AG08396 (cell line): ENCODE data around the gene DMKN.
"Not testable (repeated sequence)": the region's sequence is repeated elsewhere in the genome, so short reads cannot be mapped to it uniquely, and the experiment has no call there.

Source experiments
- DNase-seq: peaks from one replicate; pipeline ENCODE4 v3.0.0; 2012; ENCODE audit warnings: low spot score, mixed read lengths

Gene DMKN

DNA sequence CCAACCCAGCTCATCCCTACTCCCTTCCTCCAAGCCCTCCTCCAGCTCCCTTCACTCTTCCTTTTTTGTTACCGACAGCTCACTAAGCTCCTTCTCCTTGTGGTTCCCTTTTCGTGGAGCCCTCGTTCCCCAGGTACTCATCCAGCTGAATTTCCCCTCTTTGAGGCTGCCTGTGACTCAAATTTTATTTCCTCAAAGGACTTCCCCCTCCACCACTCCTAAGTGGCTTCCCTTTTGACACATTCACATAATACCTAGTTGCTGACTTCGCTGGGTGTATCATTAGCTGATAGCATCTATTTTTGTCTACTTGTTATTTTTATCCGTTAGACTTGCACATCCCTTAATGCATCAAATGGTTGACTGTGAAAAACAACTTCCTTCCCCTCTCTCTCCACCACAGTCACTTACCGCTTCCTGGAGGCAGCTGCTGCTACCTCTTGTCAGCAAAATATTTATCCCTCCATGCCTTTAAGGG lies 50.9 kb downstream of the DMKN start:
- no peak for DNase-seq

DNA sequence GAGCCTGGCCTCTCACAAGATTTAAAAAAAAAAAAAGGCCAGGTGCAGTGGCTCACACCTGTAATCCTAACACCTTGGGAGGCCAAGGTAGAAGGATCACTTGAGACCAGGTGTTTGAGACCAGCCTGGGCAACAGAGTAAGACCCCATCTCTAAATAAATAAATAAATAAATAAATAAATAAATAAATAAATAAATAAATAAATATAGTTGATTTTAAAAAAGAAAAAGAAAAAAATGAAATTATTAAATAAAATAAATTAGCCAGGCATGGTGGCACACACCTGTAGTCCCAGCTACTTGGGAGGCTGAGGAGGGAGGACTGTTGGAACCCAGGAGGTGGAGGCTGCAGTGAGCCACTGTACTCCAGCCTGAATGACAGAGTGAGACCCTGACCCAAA lies 51.7 kb downstream of the DMKN start:
- not testable (repeated sequence) for DNase-seq

DNA sequence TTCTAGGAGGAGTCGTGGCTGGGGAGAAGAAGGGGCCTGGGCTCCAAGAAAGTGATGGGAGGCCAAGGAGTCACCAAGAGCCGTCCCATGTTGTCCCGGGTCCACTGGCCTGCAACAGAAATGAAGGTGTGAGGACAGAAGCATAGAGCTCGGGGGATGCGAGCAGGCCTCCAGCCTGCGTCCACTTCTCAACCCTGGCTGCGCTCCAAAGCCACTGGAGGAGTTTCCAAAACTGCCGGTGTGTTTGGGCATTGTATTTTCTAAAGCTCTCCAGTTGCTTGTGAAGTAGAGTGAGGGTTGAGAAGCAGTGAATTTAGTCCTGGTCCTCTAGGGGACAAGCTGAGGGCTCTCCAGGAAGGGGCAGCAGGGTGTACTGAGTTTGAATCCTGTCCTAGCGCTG lies 52.4 kb downstream of the DMKN start:
- no peak for DNase-seq

DNA sequence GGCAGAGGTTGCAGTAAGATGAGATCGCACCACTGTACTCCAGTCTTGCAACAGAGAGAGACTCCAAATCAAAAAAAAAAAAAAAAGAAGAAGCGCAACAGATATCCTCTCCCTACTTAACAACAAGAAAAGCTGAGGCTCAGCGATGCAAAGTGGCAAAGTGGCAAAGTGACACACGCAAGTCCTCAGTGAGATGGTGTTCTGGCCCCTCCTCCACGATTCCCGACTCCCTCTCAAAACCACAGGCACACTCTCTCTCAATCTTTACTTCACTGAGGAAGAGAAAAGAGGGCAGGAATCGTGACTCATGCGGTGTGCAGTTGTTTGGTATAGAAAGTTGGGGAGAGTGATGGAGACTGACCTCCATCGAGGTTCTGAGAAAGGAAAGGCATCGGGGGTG lies 52.8 kb downstream of the DMKN start:
- DNase-seq: no peak

DNA sequence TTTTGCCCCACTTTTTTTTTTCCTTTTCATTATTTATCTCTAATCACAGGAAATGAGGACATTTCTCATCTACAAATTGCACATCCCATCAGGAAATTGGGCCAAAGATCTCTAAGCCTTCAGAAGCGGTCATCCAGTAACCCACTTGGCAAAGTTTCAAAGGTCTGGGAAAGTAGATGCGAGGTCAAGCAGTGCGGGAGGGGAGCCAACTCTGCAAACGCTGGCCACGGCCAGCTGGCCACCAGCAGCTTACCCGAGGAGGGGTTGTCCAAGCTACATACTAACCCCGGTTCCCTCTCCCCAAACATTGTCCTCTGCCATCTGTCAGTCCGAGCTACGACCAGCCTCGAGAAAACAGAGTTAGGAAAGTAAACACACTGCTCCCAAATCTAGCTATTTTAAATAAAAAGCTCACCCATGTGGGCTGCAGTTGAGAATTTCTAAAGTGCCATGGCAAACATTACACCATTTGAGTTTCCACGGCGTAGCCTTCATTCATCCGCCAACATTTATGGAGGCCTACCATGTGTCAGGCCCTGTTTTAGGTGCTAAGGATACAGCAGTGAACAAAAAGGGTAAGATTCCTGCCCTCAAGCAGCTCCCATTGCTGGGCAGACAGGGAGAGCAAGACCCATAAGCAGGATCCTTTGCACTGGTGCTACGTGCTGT lies 53.9 kb downstream of the DMKN start:
- DNase-seq: no peak

DNA sequence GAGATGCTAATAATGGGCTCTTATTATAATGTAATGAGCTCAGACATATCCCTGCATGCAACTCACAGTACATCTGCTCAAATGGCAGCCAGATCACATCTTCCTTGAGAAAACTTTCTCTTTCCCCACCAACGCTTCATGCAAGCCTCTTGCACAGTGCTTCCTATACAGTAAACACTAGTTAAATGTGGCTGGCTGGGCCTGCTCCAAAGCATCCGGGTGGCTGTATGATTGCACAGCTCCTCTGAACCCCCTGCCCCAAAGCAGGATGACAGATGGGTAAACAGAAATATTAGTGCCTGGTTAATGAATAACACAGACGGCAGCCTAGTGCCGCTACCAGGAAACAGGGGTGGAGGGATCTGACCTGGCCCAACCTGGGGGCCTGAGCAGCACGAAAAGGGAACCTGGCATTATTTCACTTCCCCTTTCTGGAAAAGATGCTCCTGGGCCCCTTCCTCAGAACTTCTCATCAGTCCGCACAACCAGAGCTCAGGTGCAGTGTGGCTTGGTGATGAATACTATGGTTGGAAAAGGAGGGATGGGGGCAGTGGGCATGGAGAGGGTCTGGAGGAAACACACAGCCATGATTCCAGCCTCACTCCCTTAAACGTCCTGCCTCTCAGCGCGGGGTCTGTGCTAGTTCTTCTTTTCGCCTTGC lies 54.6 kb downstream of the DMKN start:
- no peak for DNase-seq

DNA sequence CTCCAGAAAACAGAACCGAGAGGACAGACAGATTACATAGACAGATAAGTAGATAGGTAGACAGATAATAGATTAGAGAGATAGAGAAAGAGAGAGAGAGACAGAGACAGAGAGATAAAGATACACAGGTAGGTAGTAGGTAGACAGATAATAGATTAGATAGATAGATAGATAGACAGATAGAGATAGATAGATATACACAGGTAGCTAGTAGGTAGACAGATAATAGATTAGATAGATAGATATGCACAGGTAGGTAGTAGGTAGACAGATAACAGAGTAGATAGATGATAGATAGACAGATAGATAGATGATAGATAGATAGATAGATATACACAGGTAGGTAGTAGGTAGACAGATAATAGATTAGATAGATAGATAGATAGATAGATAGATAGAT lies 55.3 kb downstream of the DMKN start:
- DNase-seq: no peak

DNA sequence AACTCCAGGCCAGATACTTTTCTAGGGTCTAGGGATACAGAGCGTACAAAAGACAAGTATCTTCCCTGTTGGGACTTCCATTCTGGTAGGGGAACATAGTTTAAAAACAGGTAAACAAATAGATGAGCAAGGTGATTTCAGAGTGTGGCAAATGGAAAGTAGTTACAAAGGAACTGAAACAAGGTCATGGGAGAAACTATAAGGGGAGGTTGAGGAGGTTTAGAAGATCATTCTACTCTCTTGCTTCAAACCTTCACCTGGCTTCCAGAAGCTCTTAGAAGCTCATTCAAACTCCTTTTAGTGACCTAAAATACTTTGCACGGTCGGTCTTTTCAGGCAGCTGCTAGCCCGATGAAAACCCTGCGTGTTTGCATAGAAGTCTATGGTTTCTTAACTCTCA lies 56.3 kb downstream of the DMKN start:
- DNase-seq: no peak

DNA sequence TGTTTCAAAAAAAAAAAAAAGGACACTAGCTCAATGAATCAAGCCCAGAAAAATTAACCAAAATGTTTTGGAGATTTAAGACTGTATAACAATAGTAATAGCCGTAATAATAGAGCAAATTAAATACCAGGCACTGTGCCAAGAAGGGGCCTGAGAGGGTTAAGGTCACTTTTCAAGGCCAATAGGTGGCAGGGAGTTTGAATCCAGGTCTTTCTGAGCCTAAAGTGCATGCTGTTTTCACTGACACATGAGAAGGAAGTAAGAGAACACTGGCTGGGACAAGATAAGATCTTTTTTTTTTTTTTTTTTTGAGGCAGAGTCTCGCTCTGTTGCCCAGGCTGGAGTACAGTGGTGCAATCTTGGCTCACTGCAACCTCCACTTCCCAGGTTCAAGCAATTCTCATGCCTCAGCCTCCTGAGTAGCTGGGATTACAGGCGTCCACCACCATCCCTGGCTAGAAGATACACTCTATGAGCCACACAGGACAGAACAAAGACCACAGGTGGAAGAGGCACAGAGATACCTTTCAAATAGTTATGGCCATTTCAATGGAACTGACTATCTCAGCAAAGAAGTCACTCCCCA lies 57.7 kb downstream of the DMKN start:
- no peak for DNase-seq

DNA sequence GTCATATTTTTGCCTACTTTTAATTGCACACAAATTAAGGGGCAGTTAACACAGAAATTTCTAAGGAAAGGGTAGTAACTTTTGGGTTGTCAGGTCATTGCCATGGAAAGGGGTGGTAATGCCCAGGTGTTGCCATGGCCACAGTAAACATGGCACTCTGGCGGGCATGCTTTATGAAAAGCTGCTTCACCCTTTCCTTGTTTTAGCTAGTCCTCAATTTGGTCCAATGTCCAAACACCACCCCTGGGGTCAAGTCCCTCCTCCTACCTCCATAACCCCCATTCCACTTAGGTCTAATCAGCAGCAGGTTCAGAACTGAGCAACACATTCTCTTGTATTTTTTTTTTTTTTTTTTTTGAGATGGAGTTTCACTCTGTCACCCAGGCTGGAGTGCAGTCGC lies 58.8 kb downstream of the DMKN start:
- DNase-seq: no peak

DNA sequence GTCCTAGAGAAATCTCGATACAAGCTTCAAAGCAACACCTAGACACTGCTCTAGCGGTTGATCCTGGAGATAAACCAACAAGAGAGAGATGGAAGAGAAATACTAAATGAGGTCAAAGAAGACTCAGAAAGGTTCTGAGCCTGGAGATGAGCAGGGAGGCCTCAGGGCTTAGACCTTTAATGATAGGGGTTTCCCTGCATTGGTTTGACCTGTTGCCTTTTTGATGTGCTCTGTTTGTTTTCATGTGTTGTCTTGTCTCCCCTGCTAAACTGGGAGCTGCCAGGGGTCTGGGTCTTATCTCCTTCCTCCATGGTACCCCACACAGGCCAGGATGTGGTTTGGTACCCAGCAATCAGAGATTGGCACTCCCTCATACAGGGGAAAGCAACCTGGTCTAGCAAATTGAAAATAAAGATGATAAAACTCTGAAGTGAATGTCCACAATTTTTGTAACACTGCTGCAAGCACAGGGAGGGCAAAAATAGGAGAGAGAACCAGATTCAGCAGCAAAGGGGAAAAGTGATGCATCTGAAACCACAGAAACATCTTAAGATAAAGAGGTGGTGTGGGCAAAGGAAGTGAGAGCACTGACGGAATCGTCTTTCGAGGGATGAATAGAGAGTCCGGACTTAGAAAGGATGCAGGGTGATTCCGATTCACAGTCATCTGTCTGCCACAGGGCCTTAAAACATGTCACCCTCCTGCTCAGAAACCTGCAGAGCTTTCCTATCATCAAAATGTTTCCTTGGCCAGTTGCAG lies 61.9 kb downstream of the DMKN start:
- DNase-seq: no peak

DNA sequence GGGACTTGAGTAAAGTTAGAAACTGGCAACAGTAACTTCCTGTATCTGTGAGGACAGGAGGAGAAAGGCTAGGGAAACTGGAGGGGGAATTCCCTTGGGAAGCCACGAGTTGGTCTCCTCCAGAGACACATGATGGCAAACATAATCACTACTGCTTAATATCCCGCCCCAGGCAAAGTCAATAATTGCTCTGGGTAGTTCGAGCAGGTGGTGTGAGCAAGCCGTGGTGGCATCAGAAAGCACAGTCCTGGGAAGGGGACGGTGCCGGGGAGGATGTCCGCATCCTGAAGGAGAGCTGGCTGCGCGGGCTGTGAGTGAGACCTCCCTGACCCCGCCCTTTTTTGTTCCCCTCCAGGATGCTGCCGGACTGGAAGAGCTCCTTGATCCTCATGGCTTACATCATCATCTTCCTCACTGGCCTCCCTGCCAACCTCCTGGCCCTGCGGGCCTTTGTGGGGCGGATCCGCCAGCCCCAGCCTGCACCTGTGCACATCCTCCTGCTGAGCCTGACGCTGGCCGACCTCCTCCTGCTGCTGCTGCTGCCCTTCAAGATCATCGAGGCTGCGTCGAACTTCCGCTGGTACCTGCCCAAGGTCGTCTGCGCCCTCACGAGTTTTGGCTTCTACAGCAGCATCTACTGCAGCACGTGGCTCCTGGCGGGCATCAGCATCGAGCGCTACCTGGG lies 63.9 kb downstream of the DMKN start:
- DNase-seq: no peak

DNA sequence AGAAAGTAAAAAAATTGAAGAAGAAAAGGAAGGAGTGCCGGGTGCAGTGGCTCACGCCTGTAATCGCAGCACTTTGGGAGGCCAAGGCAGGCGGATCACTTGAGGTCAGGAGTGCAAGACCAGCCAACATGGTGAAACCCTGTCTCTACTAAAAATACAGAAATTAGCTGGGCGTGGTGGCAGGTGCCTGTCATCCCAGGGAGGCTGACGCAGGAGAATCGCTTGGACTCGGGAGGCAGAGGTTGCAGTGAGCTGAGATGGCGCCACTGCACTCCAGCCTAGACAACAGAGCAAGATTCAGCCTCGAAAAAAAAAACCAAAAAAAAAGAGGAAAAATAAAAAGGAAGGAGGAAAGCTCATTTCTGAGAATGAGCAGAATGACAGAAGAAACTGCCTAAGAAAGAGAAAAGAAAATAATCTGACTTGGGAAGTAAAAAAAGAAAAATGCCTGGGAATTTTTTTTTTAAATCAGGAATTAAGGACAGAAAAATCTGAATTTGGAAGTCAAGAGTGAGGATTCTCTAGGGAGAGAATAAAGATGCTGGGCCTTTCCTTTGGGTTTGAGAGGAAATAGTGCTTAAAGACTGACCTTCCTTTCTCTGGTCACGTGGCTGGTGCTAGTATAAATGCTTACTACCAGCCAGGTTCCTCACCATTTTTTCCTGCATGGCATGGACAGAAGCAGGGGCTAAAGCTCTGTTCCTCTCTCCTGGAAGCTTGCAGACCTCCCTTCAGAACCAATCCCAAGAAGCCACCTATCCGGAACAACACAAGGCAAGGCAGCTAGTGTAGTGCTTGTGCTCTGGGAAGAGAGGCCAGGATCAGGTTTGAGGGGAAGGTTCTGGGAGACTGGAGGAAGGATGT lies 65.6 kb downstream of the DMKN start, which contains the start of gene FFAR2:
Gene FFAR2 (plus strand): TSS at position 652 of the 864 bp plus-strand sequence. CDS start 1,458 bp downstream, outside the sequence.
- DNase-seq: no peak
